Left ventricle myocardium inferior (tissue), 1 donor: ENCODE data around the gene NOB1. TPM values are rescaled to one million over a fixed set of nuclear protein-coding genes. Genes with fewer than 3 reads are reported as not detected.
A peak's percentile ranks its signal among the peaks of the same experiment; 100 is the strongest.

ENCODE experiments used
- DNase-seq: peaks from one replicate; pipeline ENCODE4 v3.0.0-alpha.2; 2020
- H3K27ac ChIP-seq: fragments of 200-600 bp; replicated peaks from 2 replicates; pipeline ENCODE4 v1.8.0; 2021
- H3K27me3 ChIP-seq: fragments of 200-600 bp; 2 replicates; pipeline ENCODE4 v1.8.0; 2021; ENCODE audit warnings: low read depth
- H3K36me3 ChIP-seq: fragments of 200-600 bp; 2 replicates; pipeline ENCODE4 v1.8.0; 2021
- H3K4me1 ChIP-seq: fragments of 200-600 bp; 2 replicates; pipeline ENCODE4 v1.8.0; 2021
- H3K4me3 ChIP-seq: fragments of 200-600 bp; 2 replicates; pipeline ENCODE4 v1.8.0; 2021; ENCODE audit warnings: mild to moderate bottlenecking, moderate library complexity
- H3K9me3 ChIP-seq: fragments of 200-600 bp; replicated peaks from 2 replicates; pipeline ENCODE4 v1.8.0; 2021
- intact Hi-C: fragments of 100-400 bp; cut with micrococcal nuclease; formaldehyde crosslinking; loops from one replicate; pipeline ENCODE4 v1.11.0; 2022
- total RNA-seq: library from RNA; stranded (reverse); fragmentation: NEBNext Ultra II Directional; extraction: Animal tissue kit (Norgen Biotek cat#: 25700); gene quantifications from one replicate; pipeline ENCODE4 v1.2.1, GENCODE V29; 2021
- TF ChIP-seq, protein P1 (sequence below): fragments of 200-600 bp; IDR thresholded peaks from 2 replicates; pipeline ENCODE4 v1.8.0; 2021; ENCODE audit warnings: antibody characterized with exemption, mild to moderate bottlenecking, borderline replicate concordance
- donor health status: DM: no; HTN: yes; CAD: no; lungs with severe emphysema.

Gene NOB1
- total RNA-seq, 1 donor from 2014 or later = 14.7 TPM

DNA sequence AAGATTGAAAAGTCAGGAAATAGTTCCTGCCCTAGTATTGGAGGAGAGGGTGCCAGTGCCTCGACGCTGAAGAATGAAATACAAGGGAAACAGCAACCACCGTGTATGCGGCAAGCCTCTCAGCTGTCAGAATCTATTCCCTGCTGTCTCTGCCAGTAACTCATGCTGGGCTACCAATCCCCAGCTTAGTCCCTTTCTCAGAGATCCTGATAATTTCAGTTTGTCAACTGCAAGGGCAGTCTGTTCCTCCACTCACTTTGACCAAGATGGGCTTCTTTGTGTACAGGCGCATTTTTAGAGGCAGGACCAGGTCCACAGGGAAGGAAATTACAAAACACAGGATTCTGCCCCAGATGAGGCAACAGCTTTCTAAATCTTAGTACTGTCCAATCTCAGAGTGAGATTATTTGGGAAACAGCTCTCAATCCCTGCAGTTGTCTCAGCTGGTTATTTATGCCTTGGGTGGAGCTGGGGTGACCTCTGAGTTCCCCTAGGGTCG, 29.7 kb downstream of the NOB1 start:
- Histone ChIP-seq H3K27me3 (no peaks in the 10 kb centered on the region), H3K36me3 (no peaks in the 10 kb centered on the region), H3K4me3 (peak overlapping the region; percentile 75), H3K9me3 (no peaks in the 10 kb centered on the region), H3K4me1 (peaks cover 38% of the 10 kb centered on the region), H3K27ac (peak overlapping the region; percentile 94)
- TF ChIP-seq, protein P1, sequence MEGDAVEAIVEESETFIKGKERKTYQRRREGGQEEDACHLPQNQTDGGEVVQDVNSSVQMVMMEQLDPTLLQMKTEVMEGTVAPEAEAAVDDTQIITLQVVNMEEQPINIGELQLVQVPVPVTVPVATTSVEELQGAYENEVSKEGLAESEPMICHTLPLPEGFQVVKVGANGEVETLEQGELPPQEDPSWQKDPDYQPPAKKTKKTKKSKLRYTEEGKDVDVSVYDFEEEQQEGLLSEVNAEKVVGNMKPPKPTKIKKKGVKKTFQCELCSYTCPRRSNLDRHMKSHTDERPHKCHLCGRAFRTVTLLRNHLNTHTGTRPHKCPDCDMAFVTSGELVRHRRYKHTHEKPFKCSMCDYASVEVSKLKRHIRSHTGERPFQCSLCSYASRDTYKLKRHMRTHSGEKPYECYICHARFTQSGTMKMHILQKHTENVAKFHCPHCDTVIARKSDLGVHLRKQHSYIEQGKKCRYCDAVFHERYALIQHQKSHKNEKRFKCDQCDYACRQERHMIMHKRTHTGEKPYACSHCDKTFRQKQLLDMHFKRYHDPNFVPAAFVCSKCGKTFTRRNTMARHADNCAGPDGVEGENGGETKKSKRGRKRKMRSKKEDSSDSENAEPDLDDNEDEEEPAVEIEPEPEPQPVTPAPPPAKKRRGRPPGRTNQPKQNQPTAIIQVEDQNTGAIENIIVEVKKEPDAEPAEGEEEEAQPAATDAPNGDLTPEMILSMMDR = no peak
- no peak for DNase-seq
- intact Hi-C loops = no loop called here

DNA sequence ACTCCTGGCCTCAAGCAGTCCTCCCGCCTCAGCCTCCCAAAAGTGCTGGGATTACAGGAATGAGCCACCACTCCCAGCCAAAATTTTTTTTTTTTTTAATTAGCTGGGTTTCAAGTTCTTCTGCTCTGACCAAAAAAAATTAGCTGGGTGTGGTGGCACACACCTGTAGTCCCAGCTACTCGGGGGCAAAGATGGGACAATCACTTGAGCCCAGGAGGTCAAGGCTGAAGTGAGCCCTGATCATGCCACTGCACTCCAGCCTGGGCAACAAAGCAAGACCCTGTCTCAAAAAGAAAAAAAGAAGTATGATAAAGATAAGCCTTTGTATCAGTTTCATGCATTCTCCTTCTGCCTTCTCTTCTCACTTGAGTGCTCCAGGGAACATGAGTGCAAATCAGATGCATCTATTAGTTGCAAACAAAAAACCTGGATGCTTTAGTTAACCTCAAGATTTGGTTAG, 30.3 kb downstream of the NOB1 start:
- intact Hi-C loops = no loop called here
- H3K27me3 ChIP-seq = no peaks in the 10 kb centered on the region
- H3K4me3 ChIP-seq = peak overlapping the region; percentile 75
- no peak for DNase-seq
- H3K36me3 ChIP-seq = no peaks in the 10 kb centered on the region
- H3K4me1 ChIP-seq = peaks cover 38% of the 10 kb centered on the region
- TF ChIP-seq, protein P1 = no peak
- peak overlapping the region; percentile 94 for H3K27ac ChIP-seq
- H3K9me3 ChIP-seq = no peaks in the 10 kb centered on the region

DNA sequence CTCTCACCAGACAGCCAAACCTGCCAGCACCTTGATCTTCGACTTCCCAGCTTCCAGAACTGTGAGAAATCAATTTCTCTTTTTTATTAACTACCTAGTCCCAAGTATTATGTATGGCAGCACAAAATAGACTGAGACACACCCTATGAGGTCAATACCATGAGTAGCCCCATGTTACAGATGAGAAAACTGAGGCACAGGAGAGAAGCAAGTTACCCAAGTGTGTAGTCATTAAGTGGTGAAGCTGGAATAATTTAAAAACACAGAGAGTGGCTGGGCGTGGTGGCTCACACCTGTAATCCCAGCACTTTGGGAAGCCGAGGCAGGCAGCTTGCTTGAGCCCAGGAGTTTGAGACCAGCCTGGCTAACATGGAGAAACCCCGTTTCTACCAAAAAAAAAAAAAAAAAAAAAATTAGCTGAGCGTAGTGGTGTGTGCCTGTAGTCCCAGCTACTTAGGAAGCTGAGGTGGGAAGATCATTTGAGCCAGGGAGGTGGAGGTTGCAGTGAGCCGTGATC, 33.2 kb downstream of the NOB1 start:
- Histone ChIP-seq H3K9me3 (no peaks in the 10 kb centered on the region), H3K4me3 (no peak overlapping the region), H3K36me3 (peaks cover 19% of the 10 kb centered on the region), H3K27ac (no peak overlapping the region), H3K4me1 (peaks cover 16% of the 10 kb centered on the region), H3K27me3 (no peaks in the 10 kb centered on the region)
- intact Hi-C loops = no loop called here
- TF ChIP-seq, protein P1 = no peak
- DNase-seq = no peak

DNA sequence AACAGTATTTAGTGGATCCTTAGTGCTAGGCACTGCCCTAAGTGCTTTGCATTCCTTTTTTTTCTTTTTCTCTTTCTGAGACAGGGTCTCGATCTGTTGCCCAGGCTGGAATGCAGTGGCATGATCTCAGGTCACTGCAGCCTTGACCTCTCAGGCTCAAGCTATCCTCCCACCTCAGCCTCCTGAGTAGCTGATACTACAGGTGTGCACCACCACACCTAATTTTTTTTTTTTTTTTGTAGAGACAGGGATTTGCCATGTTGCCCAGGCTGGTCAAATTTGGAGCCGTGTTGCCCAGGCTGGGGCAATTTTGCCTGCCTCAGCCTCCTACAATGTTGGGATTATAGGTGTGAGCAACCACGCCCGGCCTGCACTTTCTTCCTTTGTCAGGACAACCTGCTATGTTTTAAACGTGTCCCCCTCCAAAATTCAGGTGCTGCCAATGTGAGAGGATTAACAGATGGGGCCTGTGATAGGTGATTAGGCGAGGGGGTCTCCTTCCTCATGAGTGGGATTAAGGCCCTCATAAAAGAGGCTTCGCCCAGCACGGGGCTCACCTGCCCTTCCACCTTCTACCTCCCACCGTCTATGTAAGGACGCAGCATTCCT, 33.8 kb downstream of the NOB1 start:
- Histone ChIP-seq H3K27ac (no peak overlapping the region), H3K4me1 (peaks cover 10% of the 10 kb centered on the region), H3K27me3 (no peaks in the 10 kb centered on the region), H3K36me3 (peaks cover 23% of the 10 kb centered on the region), H3K9me3 (no peaks in the 10 kb centered on the region), H3K4me3 (no peak overlapping the region)
- TF ChIP-seq, protein P1 = no peak
- no peak for DNase-seq
- intact Hi-C loops = no loop called here

DNA sequence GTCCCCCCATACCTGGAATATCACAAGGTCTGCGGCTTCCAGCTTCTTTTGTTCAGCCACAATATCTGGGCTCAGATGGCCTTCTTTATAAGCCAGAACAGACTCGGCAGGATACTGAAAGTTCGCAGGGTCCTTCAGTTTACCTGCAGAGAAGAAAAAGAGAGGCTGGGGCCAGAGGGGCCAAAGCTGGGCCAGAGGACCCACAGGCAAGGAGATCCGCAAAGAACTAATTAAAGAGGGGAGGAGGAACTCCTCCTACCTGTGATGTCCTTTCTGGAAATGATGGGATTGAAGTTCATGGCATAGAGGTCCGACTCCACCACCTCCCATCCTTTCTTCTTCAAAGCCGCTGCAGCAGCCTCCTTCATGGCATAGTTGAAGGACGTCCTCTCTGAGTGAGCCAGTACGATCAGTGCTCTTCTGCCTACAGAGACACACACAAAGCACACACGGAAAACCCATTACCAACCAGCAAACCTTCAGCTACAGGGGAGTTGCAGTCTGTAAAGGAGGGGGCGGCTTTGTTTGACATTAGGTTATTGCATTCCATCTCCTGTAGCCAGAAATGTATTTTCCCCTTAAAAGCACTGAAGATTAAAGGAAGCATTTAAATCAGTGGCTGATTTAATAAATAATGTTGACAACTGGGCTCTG, 36.5 kb downstream of the NOB1 start:
- Histone ChIP-seq H3K9me3 (no peaks in the 10 kb centered on the region), H3K4me1 (no peaks in the 10 kb centered on the region), H3K27ac (no peak overlapping the region), H3K27me3 (no peaks in the 10 kb centered on the region), H3K4me3 (no peak overlapping the region), H3K36me3 (peaks cover 50% of the 10 kb centered on the region)
- intact Hi-C loops = no loop called here
- no peak for DNase-seq
- TF ChIP-seq, protein P1 = no peak
